Osteocyte (in vitro differentiated cells): Measurements from ENCODE around the gene ITGAD. TPM values are rescaled to one million over a fixed set of nuclear protein-coding genes. Genes with fewer than 3 reads are reported as not detected.
A peak's percentile ranks its signal among the peaks of the same experiment; 100 is the strongest.

Source experiments
- DNase-seq: peaks from one replicate; pipeline ENCODE4 v3.0.0; 2021; ENCODE audit warnings: mixed read lengths; ENCODE audit not compliant: unreplicated experiment; ENCODE audit errors: extremely low spot score
- H3K27ac Mint-ChIP-seq: one replicate; pipeline ENCODE4 v1.8.0; 2021; ENCODE audit warnings: mild to moderate bottlenecking, mixed read lengths; ENCODE audit not compliant: unreplicated experiment
- H3K27me3 Mint-ChIP-seq: one replicate; pipeline ENCODE4 v1.8.0; 2021; ENCODE audit warnings: mixed read lengths; ENCODE audit not compliant: unreplicated experiment
- H3K36me3 Mint-ChIP-seq: one replicate; pipeline ENCODE4 v1.8.0; 2021; ENCODE audit warnings: mixed read lengths; ENCODE audit not compliant: unreplicated experiment
- H3K4me1 Mint-ChIP-seq: one replicate; pipeline ENCODE4 v1.8.0; 2021; ENCODE audit warnings: mixed read lengths; ENCODE audit not compliant: unreplicated experiment
- H3K4me3 Mint-ChIP-seq: one replicate; pipeline ENCODE4 v1.8.0; 2021; ENCODE audit warnings: mild to moderate bottlenecking, moderate library complexity, mixed read lengths; ENCODE audit not compliant: unreplicated experiment
- H3K9me3 Mint-ChIP-seq: one replicate; pipeline ENCODE4 v1.8.0; 2021; ENCODE audit warnings: mixed read lengths; ENCODE audit not compliant: unreplicated experiment
- CTCF ChIP-seq: fragments of 200-600 bp; sonication (generic); IDR thresholded peaks from 2 replicates; pipeline ENCODE4 v1.5.0; 2021; ENCODE audit warnings: antibody characterized with exemption, mild to moderate bottlenecking, moderate library complexity
- total RNA-seq: library from RNA; stranded (reverse); gene quantifications from 2 replicates; pipeline ENCODE4 v1.2.1, GENCODE V29; 2021

ITGAD gene
- total RNA-seq, 1 donor from 2014 or later: not detected

GRCh38 chr16:31455601-31456314 lies 62.6 kb downstream of the ITGAD start:
- Mint-ChIP-seq H3K4me1 (peaks cover 69% of the 10 kb centered on the region), H3K4me3 (peak overlapping the region; percentile 4), H3K27me3 (no peaks in the 10 kb centered on the region), H3K9me3 (no peaks in the 10 kb centered on the region), H3K27ac (peak overlapping the region; percentile 47), H3K36me3 (no peaks in the 10 kb centered on the region)
- DNase-seq: no peak
- TF ChIP-seq CTCF: peak; percentile 38

- no peak overlapping the region for H3K27ac Mint-ChIP-seq
- peak overlapping the region; percentile 89 for H3K4me3 Mint-ChIP-seq
- DNase-seq: no peak
- no peaks in the 10 kb centered on the region for H3K9me3 Mint-ChIP-seq
- no peaks in the 10 kb centered on the region for H3K36me3 Mint-ChIP-seq
- no peaks in the 10 kb centered on the region for H3K27me3 Mint-ChIP-seq
- H3K4me1 Mint-ChIP-seq: peaks cover 66% of the 10 kb centered on the region
- TF ChIP-seq CTCF: no peak
These were observed 63.8 kb downstream of the ITGAD start for GRCh38 chr16:31456988-31457360.

GRCh38 chr16:31458073-31458843 lies 65.1 kb downstream of the ITGAD start:
- Mint-ChIP-seq H3K27me3 (no peaks in the 10 kb centered on the region), H3K4me1 (peaks cover 56% of the 10 kb centered on the region), H3K9me3 (no peaks in the 10 kb centered on the region), H3K4me3 (peak overlapping the region; percentile 89), H3K27ac (peak overlapping the region; percentile 96), H3K36me3 (peaks cover 8% of the 10 kb centered on the region)
- DNase-seq: no peak
- no peak for TF ChIP-seq CTCF

- H3K27me3 Mint-ChIP-seq: no peaks in the 10 kb centered on the region
These were observed 65.9 kb downstream of the ITGAD start, which contains the start of gene ARMC5 for GRCh38 chr16:31458844-31459686. TSS of gene ARMC5 (plus strand) at chr16:31459501. CDS start at chr16:31459525, 24 bp downstream.

More at GRCh38 chr16:31458844-31459686, 65.9 kb downstream of the ITGAD start, which contains the start of gene ARMC5:
- peaks cover 48% of the 10 kb centered on the region for H3K4me1 Mint-ChIP-seq
- peak; percentile 62 for TF ChIP-seq CTCF
- H3K27ac Mint-ChIP-seq: peak within 1 kb of the TSS; percentile 96
- peak; percentile 99 for DNase-seq
- peaks cover 11% of the 10 kb centered on the region for H3K36me3 Mint-ChIP-seq
- peak within 1 kb of the TSS; percentile 89 for H3K4me3 Mint-ChIP-seq
- no peaks in the 10 kb centered on the region for H3K9me3 Mint-ChIP-seq
